Fibroblast of gingiva (primary cell): ENCODE measurements around the gene MPP3.

Experiments
- DNase-seq: peaks from one replicate; pipeline ENCODE4 v3.0.0-alpha.2; 2011; ENCODE audit warnings: low read depth

MPP3 gene

GRCh38 chr17:43832168-43832975 lies 574 bp downstream of the MPP3 start:
- DNase-seq, result peak; percentile 58

- DNase-seq, result no peak
Measured at GRCh38 chr17:43831633-43832032, 1.3 kb downstream of the MPP3 start.

DNA sequence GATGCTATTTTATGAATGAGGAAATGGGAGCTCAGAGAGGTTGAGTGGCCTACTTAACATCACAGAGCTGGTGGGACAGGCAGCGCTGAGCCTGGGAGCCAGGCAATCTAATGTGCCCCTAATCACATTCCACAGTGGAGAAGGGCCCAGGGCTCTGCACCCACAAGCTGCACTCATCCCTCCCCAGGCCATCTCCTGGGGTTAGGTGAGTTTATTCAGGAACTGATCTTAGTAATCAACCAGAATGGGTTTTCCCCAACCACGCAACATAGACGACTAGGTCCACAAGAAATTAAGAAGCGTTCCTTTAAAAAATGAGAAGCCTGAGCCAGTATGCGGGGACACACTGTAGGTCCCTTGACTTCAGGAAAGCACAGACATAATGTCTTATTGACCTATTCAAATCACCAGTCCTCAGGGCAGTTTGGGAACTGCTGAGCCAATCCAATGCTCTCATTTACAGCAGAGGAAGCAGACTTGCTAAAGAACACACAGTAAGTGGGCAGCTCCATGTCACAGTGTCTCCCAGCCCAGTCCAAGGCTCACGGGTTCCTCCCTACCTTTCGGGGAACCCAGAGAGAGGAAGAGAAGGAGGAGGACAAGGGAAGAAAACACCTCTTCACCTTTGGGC lies 2.3 kb downstream of the MPP3 start:
- no peak for DNase-seq

DNA sequence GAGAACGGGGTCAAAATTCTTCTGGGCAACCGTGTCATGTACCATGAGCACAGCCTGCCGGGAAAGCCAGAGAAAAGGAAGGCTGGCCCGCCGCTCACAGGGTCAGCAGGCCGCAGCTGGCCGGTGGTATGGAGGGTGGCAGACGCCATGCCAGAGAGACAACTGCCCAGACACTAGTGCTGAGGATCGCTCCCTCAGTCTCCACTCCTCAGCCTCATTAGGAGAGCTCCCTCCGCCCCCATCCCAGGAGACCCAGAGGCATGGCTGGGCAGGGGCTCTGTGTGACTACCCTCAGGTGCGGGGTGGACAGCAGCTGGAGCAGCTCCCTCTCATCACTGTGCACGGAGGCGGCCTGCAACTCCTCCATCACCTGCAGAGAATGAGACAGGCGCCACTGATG lies 3.2 kb downstream of the MPP3 start:
- DNase-seq, result no peak

DNA sequence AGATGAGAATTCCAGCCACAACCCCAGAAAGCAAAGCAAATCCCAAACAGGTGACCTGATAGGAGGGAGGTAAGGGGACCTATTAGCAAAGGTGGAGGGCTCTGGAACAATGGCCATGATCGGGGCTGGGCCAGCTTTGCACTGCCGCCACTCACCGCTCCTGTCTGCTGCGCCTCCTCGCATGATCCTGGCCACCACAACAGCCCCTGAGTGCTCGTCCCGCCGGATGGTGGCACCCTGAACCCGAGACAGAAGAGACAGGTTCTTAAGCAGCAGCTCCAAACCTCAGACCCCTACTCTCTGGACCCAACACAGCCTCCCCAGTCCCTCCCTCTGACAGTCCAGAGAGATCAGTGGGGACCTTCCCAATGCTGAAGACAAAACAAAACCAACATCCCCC lies 5.3 kb downstream of the MPP3 start:
- DNase-seq, result no peak

GRCh38 chr17:43826206-43826605 lies 6.7 kb downstream of the MPP3 start:
- DNase-seq, result no peak

DNA sequence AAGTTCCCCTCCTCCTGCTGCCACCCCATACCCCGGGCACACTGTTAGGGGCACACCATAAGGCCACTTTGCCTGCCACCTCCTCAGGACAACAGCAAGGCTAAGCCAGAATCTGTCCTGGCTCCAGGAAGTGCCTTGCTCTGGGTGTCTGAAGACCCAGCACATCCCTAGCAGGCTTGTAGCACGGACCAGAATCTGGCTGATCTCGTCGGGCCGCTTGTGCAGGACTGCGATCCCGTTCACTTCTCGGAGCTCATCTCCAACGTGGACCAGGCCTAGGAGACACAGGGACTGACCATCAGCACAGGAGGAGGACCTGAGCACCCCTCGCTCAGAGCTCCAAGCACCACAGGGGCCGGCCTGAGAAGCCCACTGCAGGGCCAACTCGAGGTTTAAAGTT lies 7.4 kb downstream of the MPP3 start:
- DNase-seq, result no peak

- DNase-seq, result no peak
Measured at GRCh38 chr17:43823350-43824084, 9.4 kb downstream of the MPP3 start.

- DNase-seq, result no peak
Measured at GRCh38 chr17:43822570-43823190, 10.3 kb downstream of the MPP3 start.

- no peak for DNase-seq
Measured at GRCh38 chr17:43820759-43821158, 12.2 kb downstream of the MPP3 start.

GRCh38 chr17:43818966-43819365 lies 14.0 kb downstream of the MPP3 start:
- DNase-seq, result no peak

GRCh38 chr17:43817826-43818225 lies 15.1 kb downstream of the MPP3 start:
- DNase-seq, result no peak

GRCh38 chr17:43816336-43817320 lies 16.3 kb downstream of the MPP3 start:
- DNase-seq, result no peak

DNA sequence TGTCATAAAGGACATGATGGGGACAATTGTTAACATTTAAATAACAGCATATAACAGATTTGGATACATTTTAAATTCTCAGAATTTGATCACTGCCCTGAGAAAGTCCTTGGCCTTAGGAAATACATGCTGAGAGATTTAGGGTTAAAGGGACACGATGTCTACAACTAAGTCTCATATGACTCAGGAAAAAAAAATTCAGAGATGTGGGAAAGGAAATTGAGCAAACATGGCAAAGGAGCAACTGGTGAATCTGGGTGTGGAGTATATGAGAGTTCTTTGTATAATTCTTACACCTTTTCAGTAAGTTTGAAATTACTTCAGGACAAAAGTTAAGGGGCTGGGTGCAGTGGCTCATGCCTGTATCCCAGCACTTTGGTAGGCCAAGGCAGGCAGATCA lies 18.2 kb downstream of the MPP3 start:
- DNase-seq, result peak; percentile 67

DNA sequence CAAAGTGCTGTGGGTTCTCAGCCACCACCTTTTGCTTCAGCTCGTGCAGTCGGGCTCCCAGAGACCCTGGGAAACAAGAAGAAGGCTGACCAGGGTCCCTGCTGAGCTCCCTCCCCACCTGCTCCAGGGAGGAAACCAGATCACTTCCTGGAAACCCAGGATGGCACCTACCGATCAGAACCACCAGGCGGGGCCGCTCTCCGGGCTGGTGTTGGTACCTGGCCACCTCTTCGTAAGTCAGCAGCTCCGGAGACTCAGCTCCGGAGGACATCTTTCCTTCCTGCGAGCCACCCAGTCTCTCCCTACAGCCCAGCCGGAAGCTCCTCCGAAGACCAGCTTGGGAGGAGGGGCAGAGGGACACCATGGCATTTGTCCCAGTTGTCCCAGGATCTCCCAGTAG lies 18.9 kb downstream of the MPP3 start:
- no peak for DNase-seq

DNA sequence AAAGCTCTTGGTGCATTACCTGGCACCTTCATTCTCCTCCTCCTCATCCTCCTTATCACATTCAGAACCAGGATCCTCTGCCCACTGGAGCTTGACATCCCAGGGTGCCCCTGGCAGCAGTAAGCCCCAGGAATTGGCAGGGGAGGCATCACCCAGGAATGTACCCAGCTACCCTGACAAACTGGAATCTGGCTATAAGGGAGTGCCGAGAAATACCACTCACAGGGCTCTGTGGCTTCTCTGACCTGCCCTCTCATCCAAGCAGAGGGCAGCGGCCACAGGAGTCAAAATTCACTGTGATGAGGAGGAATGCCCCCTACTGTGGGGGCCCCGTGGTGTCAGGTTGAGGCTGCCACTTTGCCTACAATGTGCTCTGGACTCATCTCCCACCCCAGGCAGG lies 19.6 kb downstream of the MPP3 start:
- DNase-seq, result no peak

DNA sequence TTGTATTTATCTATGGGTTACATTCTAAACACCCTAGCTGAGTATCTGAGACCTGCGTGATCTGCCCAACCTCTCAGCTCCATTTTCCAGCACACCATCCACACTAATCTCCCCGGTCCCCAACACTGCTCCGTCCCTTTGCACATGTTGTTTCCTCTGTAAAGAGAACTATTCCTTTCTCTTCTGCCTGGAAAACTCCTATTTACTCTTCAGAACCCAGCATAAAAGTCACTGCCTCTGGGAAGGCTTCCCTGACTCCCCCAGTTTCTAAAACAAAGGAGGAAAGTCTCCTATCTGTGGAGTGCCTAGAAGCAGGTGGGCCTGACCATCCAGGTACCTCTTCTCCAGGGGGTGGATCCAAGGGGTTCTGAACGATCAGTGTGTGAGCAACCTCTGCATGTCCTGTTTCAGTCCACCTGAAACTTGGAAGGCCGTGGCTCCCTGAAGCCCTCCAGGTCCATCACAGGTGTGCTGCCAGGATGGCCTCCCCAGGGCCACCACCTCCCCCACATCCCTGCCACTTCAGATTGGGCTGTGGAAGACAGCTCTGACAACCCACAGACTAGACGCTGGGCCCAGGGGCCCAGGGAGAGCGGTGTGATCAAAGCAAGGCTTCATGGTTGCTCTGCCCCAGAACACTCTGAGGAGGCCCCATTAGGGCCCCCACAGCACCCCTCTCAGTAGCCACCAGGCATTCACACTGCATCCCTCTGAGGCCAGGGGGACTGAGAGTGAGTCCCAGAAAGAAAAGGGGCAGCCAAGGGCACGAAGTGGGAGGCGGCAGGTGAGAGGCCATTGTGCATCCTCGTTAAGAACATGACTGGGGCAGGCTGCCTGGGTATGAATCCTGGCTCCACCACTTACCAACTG lies 20.3 kb downstream of the MPP3 start:
- DNase-seq, result no peak

GRCh38 chr17:43810823-43811222 lies 22.1 kb downstream of the MPP3 start:
- DNase-seq, result no peak

DNA sequence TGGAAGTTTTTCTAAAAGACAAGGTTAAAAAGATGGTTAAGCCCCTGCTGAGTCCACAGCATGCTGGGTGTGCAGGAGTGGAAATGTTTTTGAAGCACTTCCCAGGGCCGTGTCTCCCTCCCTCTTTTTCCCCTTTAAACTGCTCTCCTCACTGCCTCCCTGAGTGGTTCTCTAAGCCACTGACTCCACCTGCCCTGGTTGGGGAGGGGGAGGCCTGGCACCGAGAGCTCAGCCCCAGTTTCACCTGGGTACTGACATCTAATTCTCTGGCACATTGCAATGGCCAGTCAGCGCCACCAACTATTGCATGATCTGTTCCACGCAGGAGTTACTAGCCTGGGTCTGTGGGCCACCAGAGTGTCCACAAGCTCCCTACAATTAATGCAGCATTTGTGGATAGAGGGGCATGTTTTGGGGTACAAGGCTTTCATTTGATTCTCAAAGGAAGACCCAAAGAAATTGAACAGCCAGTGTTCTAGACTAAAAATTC lies 22.7 kb downstream of the MPP3 start:
- DNase-seq, result no peak

GRCh38 chr17:43809121-43809520 lies 23.8 kb downstream of the MPP3 start:
- DNase-seq, result no peak
